Endometrial microvascular endothelial cells (primary cell): Measurements from ENCODE around the gene LAMC2. TPM values are rescaled to one million over a fixed set of nuclear protein-coding genes. Genes with fewer than 3 reads are reported as not detected.

Source experiments
- in situ Hi-C: cut with HindIII; loops from 2 replicates; pipeline ENCODE4 v1.10.0; 2017; ENCODE audit warnings: low sequenced_read_pairs, low pct_unique_long_range_greater_than_20kb; ENCODE audit errors: inconsistent ontology term
- total RNA-seq: library from RNA; depleted of rRNA; stranded (reverse); fragments of >200 nt; gene quantifications from one replicate; pipeline ENCODE4 v1.2.3, GENCODE V29; 2015; ENCODE audit errors: inconsistent ontology term

The LAMC2 gene
- total RNA-seq, 1 donor from 2014 or later: 2.4 TPM

GRCh38 chr1:183275322-183275721 is 89.3 kb downstream of the LAMC2 start:
- in situ Hi-C loops: no loop called here

GRCh38 chr1:183276386-183277080 is 90.5 kb downstream of the LAMC2 start:
- in situ Hi-C loops: no loop called here

GRCh38 chr1:183277821-183278738 is 92.0 kb downstream of the LAMC2 start:
- in situ Hi-C loops: no loop called here

GRCh38 chr1:183278739-183279591 is 92.9 kb downstream of the LAMC2 start:
- in situ Hi-C loops: no loop called here

- in situ Hi-C loops: no loop called here
These were observed 93.8 kb downstream of the LAMC2 start for GRCh38 chr1:183279835-183280234.

- in situ Hi-C loops: no loop called here
These were observed 95.0 kb downstream of the LAMC2 start for GRCh38 chr1:183281039-183281438.

- in situ Hi-C loops: no loop called here
These were observed 95.6 kb downstream of the LAMC2 start for GRCh38 chr1:183281553-183282091.

GRCh38 chr1:183282101-183282855 is 96.2 kb downstream of the LAMC2 start:
- in situ Hi-C loops: no loop called here

- in situ Hi-C loops: no loop called here
These were observed 97.2 kb downstream of the LAMC2 start for GRCh38 chr1:183283286-183283685.

- in situ Hi-C loops: no loop called here
These were observed 98.0 kb downstream of the LAMC2 start for GRCh38 chr1:183284086-183284485.

- in situ Hi-C loops: no loop called here
These were observed 99.2 kb downstream of the LAMC2 start for GRCh38 chr1:183285256-183285655.

- in situ Hi-C loops: no loop called here
These were observed 99.7 kb downstream of the LAMC2 start for GRCh38 chr1:183285746-183286145.

- in situ Hi-C loops: no loop called here
These were observed 101.2 kb downstream of the LAMC2 start for GRCh38 chr1:183287191-183287675.

GRCh38 chr1:183288583-183288982 is 102.5 kb downstream of the LAMC2 start:
- in situ Hi-C loops: no loop called here

GRCh38 chr1:183289051-183289496 is 103.0 kb downstream of the LAMC2 start:
- in situ Hi-C loops: no loop called here

GRCh38 chr1:183290628-183291027 is 104.6 kb downstream of the LAMC2 start:
- in situ Hi-C loops: no loop called here

GRCh38 chr1:183291216-183291762 is 105.2 kb downstream of the LAMC2 start:
- in situ Hi-C loops: no loop called here
